HCT116 (cell line): ENCODE results near the gene PCSK6. TPM values are rescaled to one million over a fixed set of nuclear protein-coding genes. Genes with fewer than 3 reads are reported as not detected.

Experiments
- ATAC-seq: fragments of 200-7000 bp; cut with Tn5 transposase; 2 replicates; pipeline ENCODE4 v1.9.1; 2020; ENCODE audit warnings: mild to moderate bottlenecking, moderate library complexity
- BruUV-seq: library from RNA; stranded (reverse); fragments of 400-500 nt; replicated peaks from 2 replicates; lab custom pipeline; 2021; lab: Mats Ljungman, UMichigan
- CTCF ChIA-PET: fragments of 300-600 bp; sonication (Branson Sonifier 250); formaldehyde crosslinking; loops from one replicate; lab custom pipeline; 2021; ENCODE audit warnings: antibody characterized with exemption; lab: Charles Lee
- POLR2A ChIA-PET: fragments of 300-600, 350-600 bp; sonication (Branson Sonifier 250); formaldehyde crosslinking; loops from one replicate; lab custom pipeline; 2021; ENCODE audit warnings: antibody characterized with exemption; lab: Charles Lee
- RAD21 ChIA-PET, 2 experiments: fragments of 300-600 bp; sonication (Branson Sonifier 250); formaldehyde crosslinking; loops; one replicate each; lab custom pipeline; 2023; ENCODE audit warnings: low total read pairs in 2 of 2; ENCODE audit not compliant: uncharacterized antibody in 2 of 2, unreplicated experiment in 2 of 2, low non-redundant PET in 1 of 2; lab: Charles Lee
- DNase-seq: peaks from one replicate; pipeline ENCODE4 v3.0.0-alpha.2; 2010; ENCODE audit warnings: low read depth, low spot score
- H2AFZ ChIP-seq: fragments of 200-600 bp; shearing (Covaris generic), sonication (generic); 2 replicates; pipeline ENCODE4 v1.6.1; 2017; ENCODE audit warnings: low read depth, mixed run types, mixed read lengths, antibody characterized with exemption, low read length; ENCODE audit not compliant: poor library complexity, severe bottlenecking
- H3K27ac ChIP-seq: 2 replicates; pipeline ENCODE4 v1.5.1; 2012; ENCODE audit warnings: low read depth, low read length
- H3K27me3 ChIP-seq: fragments of 200-600 bp; sonication (generic); 2 replicates; pipeline ENCODE4 v1.6.1; 2016; ENCODE audit warnings: mixed run types, low read length, mixed read lengths; ENCODE audit not compliant: insufficient read depth
- H3K36me3 ChIP-seq, 2 experiments: fragments of 200-500 bp in 1 of 2; fragments of 200-600 bp in 1 of 2; sonication (Bioruptor generic) in 1 of 2; sonication (generic) in 1 of 2; 2 replicates each; pipeline versions ENCODE4 v1.5.1 to v1.6.1; 2014 to 2016; ENCODE audit warnings: low read length in 2 of 2, inconsistent platforms in 1 of 2, mixed read lengths in 1 of 2, mixed run types in 1 of 2; ENCODE audit not compliant: insufficient read depth in 2 of 2, control insufficient read depth in 1 of 2
- H3K4me1 ChIP-seq, 2 experiments: fragments of 200-600 bp in 1 of 2; sonication (generic) in 1 of 2; 2 replicates each; pipeline versions ENCODE4 v1.5.1 to v1.6.1; 2012 to 2017; ENCODE audit warnings: low read length in 2 of 2, inconsistent platforms in 1 of 2, mild to moderate bottlenecking in 1 of 2, mixed read lengths in 1 of 2, mixed run types in 1 of 2, moderate library complexity in 1 of 2; ENCODE audit not compliant: insufficient read depth in 2 of 2, control insufficient read depth in 1 of 2
- H3K4me2 ChIP-seq: fragments of 200-600 bp; sonication (generic); 2 replicates; pipeline ENCODE4 v1.6.1; 2017; ENCODE audit warnings: mixed run types, low read length, mixed read lengths
- H3K4me3 ChIP-seq, 2 experiments: fragments of 200-600 bp in 1 of 2; sonication (generic) in 1 of 2; replicated peaks in 1 of 2; 2 replicates each; pipeline ENCODE4 v1.5.1; 2011 to 2016; ENCODE audit warnings: low read length in 2 of 2, control low read depth in 1 of 2, low read depth in 1 of 2, mild to moderate bottlenecking in 1 of 2, mixed read lengths in 1 of 2, mixed run types in 1 of 2
- H3K79me2 ChIP-seq: fragments of 200-600 bp; sonication (generic); 2 replicates; pipeline ENCODE4 v1.6.1; 2017; ENCODE audit warnings: mild to moderate bottlenecking, mixed run types, low read length, moderate library complexity, mixed read lengths; ENCODE audit not compliant: insufficient read depth
- H3K9ac ChIP-seq: fragments of 200-600 bp; sonication (generic); 2 replicates; pipeline ENCODE4 v1.6.1; 2016; ENCODE audit warnings: low read length, mixed read lengths
- H3K9me2 ChIP-seq: fragments of 200-600 bp; sonication (generic), shearing (Covaris generic); 2 replicates; pipeline ENCODE4 v1.6.1; 2017; ENCODE audit warnings: mixed run types, mild to moderate bottlenecking, moderate library complexity; ENCODE audit not compliant: insufficient read depth
- H3K9me3 ChIP-seq, 2 experiments: fragments of 200-500 bp in 1 of 2; fragments of 200-600 bp in 1 of 2; sonication (Bioruptor generic) in 1 of 2; sonication (generic) in 1 of 2; 2 replicates each; pipeline ENCODE4 v1.6.1; 2014 to 2017; ENCODE audit warnings: low read length in 2 of 2, mixed read lengths in 2 of 2, inconsistent platforms in 1 of 2, low read depth in 1 of 2, mild to moderate bottlenecking in 1 of 2, mixed run types in 1 of 2, moderate library complexity in 1 of 2; ENCODE audit not compliant: control insufficient read depth in 1 of 2, insufficient read depth in 1 of 2
- H4K20me1 ChIP-seq: fragments of 200-600 bp; sonication (generic), shearing (Covaris generic); 2 replicates; pipeline ENCODE4 v1.6.1; 2017; ENCODE audit warnings: mixed run types, mild to moderate bottlenecking, moderate library complexity; ENCODE audit not compliant: insufficient read depth
- CEBPB ChIP-seq: IDR thresholded peaks from 2 replicates; pipeline ENCODE4 v1.6.1; 2012; ENCODE audit warnings: low read depth
- EZH2 ChIP-seq: fragments of 200-600 bp; sonication (generic); IDR thresholded peaks from 2 replicates; pipeline ENCODE4 v1.6.1; 2017; ENCODE audit warnings: antibody characterized with exemption, mixed run types
- FOSL1 ChIP-seq: IDR thresholded peaks from 2 replicates; pipeline ENCODE4 v1.6.1; 2012; ENCODE audit warnings: low read depth
- MAX ChIP-seq: IDR thresholded peaks from 2 replicates; pipeline ENCODE4 v1.6.1; 2012
- REST ChIP-seq: IDR thresholded peaks from 2 replicates; pipeline ENCODE4 v1.6.1; 2012; ENCODE audit warnings: low read depth
- SIN3A ChIP-seq: IDR thresholded peaks from 2 replicates; pipeline ENCODE4 v1.6.1; 2012; ENCODE audit warnings: low read depth
- ZBTB33 ChIP-seq: IDR thresholded peaks from 2 replicates; pipeline ENCODE4 v1.6.1; 2011; ENCODE audit warnings: mild to moderate bottlenecking, low read length, moderate library complexity; ENCODE audit not compliant: insufficient replicate concordance; ENCODE audit errors: extremely low read depth
- intact Hi-C: fragments of 100-400 bp; cut with micrococcal nuclease; formaldehyde crosslinking; loops from 2 replicates; pipeline ENCODE4 v1.10.0; 2022
- total RNA-seq: library from RNA; stranded (reverse); gene quantifications from one replicate; pipeline ENCODE4 v1.2.1, GENCODE V29; 2021; ENCODE audit not compliant: unreplicated experiment
- TF ChIP-seq, protein P1 (sequence below), 3 experiments: fragments of 200-600 bp in 1 of 3; sonication (generic) in 1 of 3; IDR thresholded peaks in 2 of 3; conservative IDR thresholded peaks in 1 of 3; 2 replicates each; pipeline ENCODE4 v1.5.1; 2012 to 2017; ENCODE audit warnings: low read depth in 2 of 3, low read length in 2 of 3, antibody characterized with exemption in 1 of 3, borderline replicate concordance in 1 of 3, control low read depth in 1 of 3, mild to moderate bottlenecking in 1 of 3, mixed read lengths in 1 of 3, mixed run types in 1 of 3, moderate library complexity in 1 of 3; ENCODE audit not compliant: insufficient read depth in 1 of 3
- TF ChIP-seq, protein P2 (sequence below): IDR thresholded peaks from 2 replicates; pipeline ENCODE4 v1.6.1; 2012

PCSK6 gene
- total RNA-seq, 1 experiment from 2014 or later: 13.5 TPM

DNA sequence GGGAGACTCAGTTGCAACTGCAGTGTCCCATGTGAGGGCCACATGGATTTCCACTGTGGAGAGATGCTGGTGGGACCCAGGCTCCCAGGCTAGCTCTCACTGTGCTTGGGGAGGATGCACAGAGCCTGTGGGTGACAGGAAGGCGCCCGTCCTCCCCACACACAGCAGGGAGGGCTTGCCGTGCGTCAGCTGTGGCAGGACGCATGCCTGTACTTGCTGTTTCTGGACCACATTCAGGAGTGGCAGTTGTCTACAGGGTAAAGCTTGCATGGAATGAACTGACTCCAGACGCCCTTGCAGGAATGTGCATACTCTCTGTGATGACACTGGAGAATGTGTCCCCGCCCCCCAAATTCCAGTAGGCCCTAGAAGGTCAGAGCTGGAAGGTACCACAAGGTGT is 130.6 kb downstream of the PCSK6 start:
- no peaks in the 10 kb centered on the region for H3K79me2 ChIP-seq
- DNase-seq (no peak), ATAC-seq (no peak)
- no peak overlapping the region for H3K4me2 ChIP-seq
- no peak overlapping the region for H3K4me3 ChIP-seq
- ChIA-PET CTCF (no interaction called here), POLR2A (no interaction called here), RAD21 (no interaction called here)
- no peaks in the 10 kb centered on the region for H3K9me2 ChIP-seq
- no peaks in the 10 kb centered on the region for H3K4me1 ChIP-seq
- no peaks in the 10 kb centered on the region for H3K27me3 ChIP-seq
- no peaks in the 10 kb centered on the region for H3K36me3 ChIP-seq
- no peaks in the 10 kb centered on the region for H4K20me1 ChIP-seq
- no peak overlapping the region for H2AFZ ChIP-seq
- no TSS peak for BruUV-seq
- intact Hi-C loops: no loop called here
- no peaks in the 10 kb centered on the region for H3K9me3 ChIP-seq
- no peak overlapping the region for H3K27ac ChIP-seq
- H3K9ac ChIP-seq: no peak overlapping the region
- TF ChIP-seq, protein P1, sequence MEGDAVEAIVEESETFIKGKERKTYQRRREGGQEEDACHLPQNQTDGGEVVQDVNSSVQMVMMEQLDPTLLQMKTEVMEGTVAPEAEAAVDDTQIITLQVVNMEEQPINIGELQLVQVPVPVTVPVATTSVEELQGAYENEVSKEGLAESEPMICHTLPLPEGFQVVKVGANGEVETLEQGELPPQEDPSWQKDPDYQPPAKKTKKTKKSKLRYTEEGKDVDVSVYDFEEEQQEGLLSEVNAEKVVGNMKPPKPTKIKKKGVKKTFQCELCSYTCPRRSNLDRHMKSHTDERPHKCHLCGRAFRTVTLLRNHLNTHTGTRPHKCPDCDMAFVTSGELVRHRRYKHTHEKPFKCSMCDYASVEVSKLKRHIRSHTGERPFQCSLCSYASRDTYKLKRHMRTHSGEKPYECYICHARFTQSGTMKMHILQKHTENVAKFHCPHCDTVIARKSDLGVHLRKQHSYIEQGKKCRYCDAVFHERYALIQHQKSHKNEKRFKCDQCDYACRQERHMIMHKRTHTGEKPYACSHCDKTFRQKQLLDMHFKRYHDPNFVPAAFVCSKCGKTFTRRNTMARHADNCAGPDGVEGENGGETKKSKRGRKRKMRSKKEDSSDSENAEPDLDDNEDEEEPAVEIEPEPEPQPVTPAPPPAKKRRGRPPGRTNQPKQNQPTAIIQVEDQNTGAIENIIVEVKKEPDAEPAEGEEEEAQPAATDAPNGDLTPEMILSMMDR (IDR thresholded peaks at IDR 0.05 in 2 of 3, conservative IDR thresholded peaks at IDR 0.05 in 1 of 3; ENCODE audit: borderline replicate concordance in 1 of 3, insufficient read depth in 1 of 3, low read depth in 2 of 3, low read length in 2 of 3): no peak
- TF ChIP-seq EZH2: no peak
- no peak for TF ChIP-seq REST
- TF ChIP-seq ZBTB33: no peak
- no peak for TF ChIP-seq MAX
- TF ChIP-seq CEBPB: no peak
- TF ChIP-seq, protein P2, sequence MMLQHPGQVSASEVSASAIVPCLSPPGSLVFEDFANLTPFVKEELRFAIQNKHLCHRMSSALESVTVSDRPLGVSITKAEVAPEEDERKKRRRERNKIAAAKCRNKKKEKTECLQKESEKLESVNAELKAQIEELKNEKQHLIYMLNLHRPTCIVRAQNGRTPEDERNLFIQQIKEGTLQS: no peak
- no peak for TF ChIP-seq FOSL1
- TF ChIP-seq SIN3A: no peak
